Hepatocyte (in vitro differentiated cells): ENCODE measurements around the gene TMEM45A. TPM values are rescaled to one million over a fixed set of nuclear protein-coding genes. Genes with fewer than 3 reads are reported as not detected.

Experiments
- DNase-seq: peaks from one replicate; pipeline ENCODE4 v3.0.0-alpha.2; 2016; ENCODE audit warnings: low spot score
- H2AFZ ChIP-seq: fragments of 200-600 bp; sonication (generic); 2 replicates; pipeline ENCODE4 v1.6.0; 2016; ENCODE audit warnings: antibody characterized with exemption, mild to moderate bottlenecking
- H3K27ac ChIP-seq: fragments of 200-600 bp; sonication (generic); 2 replicates; pipeline ENCODE4 v1.5.1; 2016; ENCODE audit warnings: mild to moderate bottlenecking
- H3K27me3 ChIP-seq: fragments of 200-600 bp; sonication (generic); 2 replicates; pipeline ENCODE4 v1.6.1; 2016
- H3K36me3 ChIP-seq: fragments of 200-600 bp; sonication (generic); replicated peaks from 2 replicates; pipeline ENCODE4 v1.5.1; 2016; ENCODE audit warnings: low read depth; ENCODE audit not compliant: insufficient read depth
- H3K4me1 ChIP-seq: fragments of 200-600 bp; sonication (generic); 2 replicates; pipeline ENCODE4 v1.5.1; 2016; ENCODE audit warnings: mild to moderate bottlenecking, moderate library complexity; ENCODE audit not compliant: insufficient read depth
- H3K4me2 ChIP-seq: fragments of 200-600 bp; sonication (generic); 2 replicates; pipeline ENCODE4 v1.6.0; 2016
- H3K4me3 ChIP-seq: fragments of 200-600 bp; sonication (generic); 2 replicates; pipeline ENCODE4 v1.5.1; 2016; ENCODE audit warnings: mild to moderate bottlenecking
- H3K79me2 ChIP-seq: fragments of 200-600 bp; sonication (generic); 2 replicates; pipeline ENCODE4 v1.6.0; 2017; ENCODE audit warnings: mild to moderate bottlenecking
- H3K9me2 ChIP-seq: fragments of 200-600 bp; sonication (generic); replicated peaks from 2 replicates; pipeline ENCODE4 v1.6.0; 2017; ENCODE audit warnings: mild to moderate bottlenecking; ENCODE audit not compliant: insufficient read depth
- H3K9me3 ChIP-seq: fragments of 200-600 bp; sonication (generic); 2 replicates; pipeline ENCODE4 v1.5.1; 2016; ENCODE audit warnings: low read depth, mild to moderate bottlenecking
- H4K20me1 ChIP-seq: fragments of 200-600 bp; sonication (generic); 2 replicates; pipeline ENCODE4 v1.6.0; 2016; ENCODE audit warnings: mild to moderate bottlenecking; ENCODE audit not compliant: insufficient read depth, poor library complexity, severe bottlenecking
- CTCF ChIP-seq: fragments of 200-600 bp; sonication (generic); IDR thresholded peaks from 2 replicates; pipeline ENCODE4 v1.5.1; 2016; ENCODE audit warnings: antibody characterized with exemption, mild to moderate bottlenecking; ENCODE audit not compliant: poor library complexity
- EZH2 ChIP-seq: fragments of 200-600 bp; sonication (generic); IDR thresholded peaks from 2 replicates; pipeline ENCODE4 v1.6.1; 2016; ENCODE audit warnings: antibody characterized with exemption, mild to moderate bottlenecking, borderline replicate concordance
- EZH2phosphoT487 ChIP-seq: fragments of 200-600 bp; sonication (generic); IDR thresholded peaks from one replicate; pipeline ENCODE4 v1.6.1; 2018; ENCODE audit warnings: antibody characterized with exemption, mild to moderate bottlenecking, low read depth, moderate library complexity; ENCODE audit not compliant: unreplicated experiment, severe bottlenecking
- WGBS: methylation state at CpG from one replicate; pipeline ENCODE4 v1.1.6; 2016; ENCODE audit warnings: low lambda C conversion rate; ENCODE audit errors: missing lambda C conversion rate; 5-methylcytosine and 5-hydroxymethylcytosine counted together
- polyA plus RNA-seq: library from polyadenylated mRNA; unstranded; fragments of >200 nt; fragmentation: Nextera tagmentation; extraction: Ambion mirVana; gene quantifications from 2 replicates; pipeline ENCODE4 v1.2.1, GENCODE V29; 2016
- total RNA-seq: library from RNA; depleted of rRNA; stranded (reverse); fragments of >200 nt; gene quantifications from 2 replicates; pipeline ENCODE4 v1.2.3, GENCODE V29; 2014

The TMEM45A gene
- total and polyA plus RNA-seq, 2 experiments from 2014 or later: 82.6 to 88.0 TPM

- Histone ChIP-seq H3K4me2 (no peak overlapping the region), H3K4me3 (no peak overlapping the region), H3K9me3 (no peaks in the 10 kb centered on the region), H3K9me2 (no peaks in the 10 kb centered on the region), H3K27ac (no peak overlapping the region), H3K36me3 (no peaks in the 10 kb centered on the region), H3K4me1 (peaks cover 12% of the 10 kb centered on the region), H4K20me1 (no peaks in the 10 kb centered on the region), H2AFZ (no peak overlapping the region), H3K79me2 (peaks cover 3% of the 10 kb centered on the region), H3K27me3 (no peaks in the 10 kb centered on the region)
- DNase-seq: no peak
- TF ChIP-seq EZH2phosphoT487: no peak
- no peak for TF ChIP-seq EZH2
- TF ChIP-seq CTCF: no peak
- 82% methylated on average over 2 of the region's 2 CpGs for WGBS
Measured at GRCh38 chr3:100556673-100557310, 64.4 kb downstream of the TMEM45A start.

- no peaks in the 10 kb centered on the region for H3K9me3 ChIP-seq
- H3K27ac ChIP-seq: no peak overlapping the region
- no peaks in the 10 kb centered on the region for H3K27me3 ChIP-seq
- no peak for DNase-seq
- H2AFZ ChIP-seq: no peak overlapping the region
- TF ChIP-seq CTCF (no peak), EZH2phosphoT487 (no peak), EZH2 (no peak)
- no peaks in the 10 kb centered on the region for H3K9me2 ChIP-seq
- 85% methylated on average over 7 of the region's 7 CpGs for WGBS
- peaks cover 13% of the 10 kb centered on the region for H3K4me1 ChIP-seq
- no peaks in the 10 kb centered on the region for H4K20me1 ChIP-seq
- H3K4me2 ChIP-seq: no peak overlapping the region
- no peaks in the 10 kb centered on the region for H3K36me3 ChIP-seq
- no peak overlapping the region for H3K4me3 ChIP-seq
- H3K79me2 ChIP-seq: no peaks in the 10 kb centered on the region
Measured at GRCh38 chr3:100558233-100558632, 65.8 kb downstream of the TMEM45A start.

GRCh38 chr3:100560426-100560825 is 68.0 kb downstream of the TMEM45A start:
- H3K4me1 ChIP-seq: peaks cover 13% of the 10 kb centered on the region
- no peaks in the 10 kb centered on the region for H3K27me3 ChIP-seq
- WGBS: 71% methylated on average over 4 of the region's 4 CpGs
- H4K20me1 ChIP-seq: no peaks in the 10 kb centered on the region
- H3K4me3 ChIP-seq: no peak overlapping the region
- H2AFZ ChIP-seq: no peak overlapping the region
- no peak for DNase-seq
- H3K36me3 ChIP-seq: no peaks in the 10 kb centered on the region
- TF ChIP-seq EZH2phosphoT487 (no peak), CTCF (no peak), EZH2 (no peak)
- H3K4me2 ChIP-seq: peak overlapping the region; percentile 6
- H3K9me2 ChIP-seq: no peaks in the 10 kb centered on the region
- H3K9me3 ChIP-seq: no peaks in the 10 kb centered on the region
- H3K27ac ChIP-seq: peak overlapping the region; percentile 61
- no peaks in the 10 kb centered on the region for H3K79me2 ChIP-seq
